SK-N-SH (cell line): Measurements from ENCODE around the gene FZD4. TPM values are rescaled to one million over a fixed set of nuclear protein-coding genes. Genes with fewer than 3 reads are reported as not detected.

ENCODE experiments used
- CTCF ChIA-PET: fragments of 300-600, 350-600 bp; formaldehyde crosslinking; extraction: SDS; loops from one replicate; lab custom pipeline; 2021; lab: Yijun Ruan, JAX
- POLR2A ChIA-PET: fragments of 350-600 bp; sonication (Branson Sonifier 250); formaldehyde crosslinking; extraction: SDS; loops from one replicate; lab custom pipeline; 2020; ENCODE audit warnings: antibody characterized with exemption, inconsistent platforms; lab: Yijun Ruan, JAX
- DNase-seq: peaks from one replicate; pipeline ENCODE4 v3.0.0; 2012
- H2AFZ ChIP-seq: fragments of 200-600 bp; sonication (generic); 2 replicates; pipeline ENCODE4 v1.8.1; 2016; ENCODE audit warnings: antibody characterized with exemption, mild to moderate bottlenecking, low read depth
- H3F3A ChIP-seq: fragments of 200-600 bp; sonication (generic); replicated peaks from 2 replicates; pipeline ENCODE3; 2016; ENCODE audit warnings: antibody characterized with exemption, mild to moderate bottlenecking; ENCODE audit not compliant: insufficient read depth
- H3K27ac ChIP-seq, 2 experiments: fragments of 200-500 bp in 1 of 2; fragments of 200-600 bp in 1 of 2; sonication (Bioruptor generic) in 1 of 2; sonication (generic), shearing (Covaris generic) in 1 of 2; 2 replicates each; pipeline versions ENCODE4 v1.5.1 to v1.6.1; 2014 to 2016; ENCODE audit warnings: low read depth in 2 of 2, inconsistent platforms in 1 of 2, low read length in 1 of 2, mild to moderate bottlenecking in 1 of 2, mixed read lengths in 1 of 2
- H3K27me3 ChIP-seq: fragments of 200-600 bp; sonication (generic), shearing (Covaris generic); 2 replicates; pipeline ENCODE4 v1.6.1; 2016; ENCODE audit warnings: mixed run types; ENCODE audit not compliant: insufficient read depth
- H3K36me3 ChIP-seq, 2 experiments: fragments of 200-500 bp in 1 of 2; fragments of 200-600 bp in 1 of 2; sonication (Bioruptor generic) in 1 of 2; sonication (generic) in 1 of 2; replicated peaks in 1 of 2; 2 replicates each; pipeline versions ENCODE3 to v1.5.1; 2014 to 2016; ENCODE audit warnings: low read length in 1 of 2, mild to moderate bottlenecking in 1 of 2; ENCODE audit not compliant: insufficient read depth in 2 of 2, control insufficient read depth in 1 of 2
- H3K4me1 ChIP-seq, 2 experiments: fragments of 200-500 bp in 1 of 2; fragments of 200-600 bp in 1 of 2; sonication (Bioruptor generic) in 1 of 2; sonication (generic), shearing (Covaris generic) in 1 of 2; 2 replicates each; pipeline versions ENCODE4 v1.5.1 to v1.6.1; 2014 to 2016; ENCODE audit warnings: low read depth in 1 of 2, low read length in 1 of 2, mixed run types in 1 of 2; ENCODE audit not compliant: insufficient read depth in 2 of 2, control insufficient read depth in 1 of 2
- H3K4me2 ChIP-seq: fragments of 200-600 bp; sonication (generic), shearing (Covaris generic); 2 replicates; pipeline ENCODE4 v1.6.1; 2017; ENCODE audit warnings: mixed run types
- H3K4me3 ChIP-seq, 2 experiments: fragments of 200-500 bp in 1 of 2; fragments of 200-600 bp in 1 of 2; sonication (Bioruptor generic) in 1 of 2; sonication (generic), shearing (Covaris generic) in 1 of 2; 2 replicates each; pipeline versions ENCODE4 v1.5.1 to v1.8.1; 2014 to 2016; ENCODE audit warnings: low read depth in 2 of 2, inconsistent platforms in 1 of 2, low read length in 1 of 2, mild to moderate bottlenecking in 1 of 2, mixed read lengths in 1 of 2, moderate library complexity in 1 of 2
- H3K79me2 ChIP-seq: fragments of 200-600 bp; sonication (generic); 2 replicates; pipeline ENCODE4 v1.8.1; 2017; ENCODE audit warnings: mild to moderate bottlenecking; ENCODE audit not compliant: insufficient read depth
- H3K9ac ChIP-seq: fragments of 200-600 bp; sonication (generic); 2 replicates; pipeline ENCODE4 v1.6.1; 2017; ENCODE audit warnings: mixed run types
- H3K9me2 ChIP-seq: fragments of 200-600 bp; sonication (generic); 2 replicates; pipeline ENCODE4 v1.6.1; 2017; ENCODE audit warnings: mixed run types
- H3K9me3 ChIP-seq: fragments of 200-600 bp; sonication (generic); 2 replicates; pipeline ENCODE4 v1.6.1; 2017; ENCODE audit warnings: mixed run types, mild to moderate bottlenecking, moderate library complexity
- H4K20me1 ChIP-seq: fragments of 200-600 bp; sonication (generic); 2 replicates; pipeline ENCODE4 v1.6.1; 2017; ENCODE audit warnings: mild to moderate bottlenecking, mixed run types; ENCODE audit not compliant: insufficient read depth
- JUND ChIP-seq: IDR thresholded peaks from 2 replicates; pipeline ENCODE4 v1.4.0; 2012
- MEF2A ChIP-seq: IDR thresholded peaks from 2 replicates; pipeline ENCODE4 v1.4.0; 2012; ENCODE audit warnings: low read depth, borderline replicate concordance
- MXI1 ChIP-seq: IDR thresholded peaks from 2 replicates; pipeline ENCODE4 v1.6.1; 2012; ENCODE audit warnings: mild to moderate bottlenecking, low read depth, low read length, improper control_type of control experiment
- RAD21 ChIP-seq: IDR thresholded peaks from 2 replicates; pipeline ENCODE4 v1.6.1; 2012; ENCODE audit warnings: mild to moderate bottlenecking, low read length
- RFX5 ChIP-seq: IDR thresholded peaks from 2 replicates; pipeline ENCODE4 v1.6.1; 2012; ENCODE audit warnings: mild to moderate bottlenecking, improper control_type of control experiment, low read length
- RXRA ChIP-seq: IDR thresholded peaks from 2 replicates; pipeline ENCODE4 v1.4.0; 2012; ENCODE audit warnings: low read depth, mild to moderate bottlenecking, borderline replicate concordance
- SIN3A ChIP-seq: IDR thresholded peaks from 2 replicates; pipeline ENCODE4 v1.6.1; 2012; ENCODE audit warnings: low read depth, mild to moderate bottlenecking, low read length, moderate library complexity, borderline replicate concordance
- SMC3 ChIP-seq: IDR thresholded peaks from 2 replicates; pipeline ENCODE4 v1.6.1; 2012; ENCODE audit warnings: low read depth, low read length, improper control_type of control experiment
- TCF12 ChIP-seq: IDR thresholded peaks from 2 replicates; pipeline ENCODE4 v1.4.0; 2012
- WGBS: methylation state at CpG from one replicate; pipeline ENCODE4 v1.1.6; 2017; ENCODE audit warnings: low lambda C conversion rate; 5-methylcytosine and 5-hydroxymethylcytosine counted together
- polyA plus RNA-seq, 3 experiments: library from polyadenylated mRNA; depleted of rRNA; stranded (reverse); fragments of >200 nt; gene quantifications; 2 replicates each; pipeline ENCODE4 v1.2.3, GENCODE V29; 2012
- TF ChIP-seq, protein P1 (sequence below): IDR thresholded peaks from 2 replicates; pipeline ENCODE4 v1.6.1; 2012; ENCODE audit warnings: mild to moderate bottlenecking, low read depth, low read length, moderate library complexity
- TF ChIP-seq, protein P2 (sequence below): IDR thresholded peaks from 2 replicates; pipeline ENCODE4 v1.4.0; 2012; ENCODE audit warnings: low read depth, borderline replicate concordance
- TF ChIP-seq, protein P3 (sequence below): fragments of 200-600 bp; sonication (generic); IDR thresholded peaks from 2 replicates; pipeline ENCODE4 v1.6.1; 2017; ENCODE audit warnings: antibody characterized with exemption, mild to moderate bottlenecking, moderate library complexity
- TF ChIP-seq, protein P4 (sequence below): IDR thresholded peaks from 2 replicates; pipeline ENCODE4 v1.4.0; 2012; ENCODE audit warnings: low read depth, borderline replicate concordance
- TF ChIP-seq, protein P5 (sequence below): fragments of 150-350 bp; IDR thresholded peaks from 2 replicates; pipeline ENCODE4 v1.6.1; 2017; ENCODE audit warnings: antibody characterized with exemption, low read length, low read depth, borderline replicate concordance

Gene FZD4
- polyA plus RNA-seq, 1 of the 3 experiments (the other 2 are of a cell fraction), result 0.72 TPM

DNA sequence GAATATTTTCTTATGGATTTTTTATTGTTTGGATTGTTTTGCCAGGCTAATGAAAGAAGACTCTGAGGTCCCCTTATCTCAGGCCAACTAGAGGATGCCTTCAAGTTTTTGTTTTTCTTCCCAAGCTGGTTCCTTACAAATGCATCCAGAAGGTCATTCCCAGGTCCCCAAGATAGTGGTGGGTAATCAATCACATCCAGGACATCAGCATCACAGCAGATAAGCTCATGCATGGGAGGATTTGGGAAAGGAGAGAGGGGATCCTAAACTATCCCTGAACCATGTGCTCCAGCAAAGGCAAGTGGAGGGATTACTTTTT, 20.7 kb downstream of the FZD4 start (continued):
- no peak for TF ChIP-seq MXI1
- TF ChIP-seq RAD21, result no peak
- TF ChIP-seq, protein P1, sequence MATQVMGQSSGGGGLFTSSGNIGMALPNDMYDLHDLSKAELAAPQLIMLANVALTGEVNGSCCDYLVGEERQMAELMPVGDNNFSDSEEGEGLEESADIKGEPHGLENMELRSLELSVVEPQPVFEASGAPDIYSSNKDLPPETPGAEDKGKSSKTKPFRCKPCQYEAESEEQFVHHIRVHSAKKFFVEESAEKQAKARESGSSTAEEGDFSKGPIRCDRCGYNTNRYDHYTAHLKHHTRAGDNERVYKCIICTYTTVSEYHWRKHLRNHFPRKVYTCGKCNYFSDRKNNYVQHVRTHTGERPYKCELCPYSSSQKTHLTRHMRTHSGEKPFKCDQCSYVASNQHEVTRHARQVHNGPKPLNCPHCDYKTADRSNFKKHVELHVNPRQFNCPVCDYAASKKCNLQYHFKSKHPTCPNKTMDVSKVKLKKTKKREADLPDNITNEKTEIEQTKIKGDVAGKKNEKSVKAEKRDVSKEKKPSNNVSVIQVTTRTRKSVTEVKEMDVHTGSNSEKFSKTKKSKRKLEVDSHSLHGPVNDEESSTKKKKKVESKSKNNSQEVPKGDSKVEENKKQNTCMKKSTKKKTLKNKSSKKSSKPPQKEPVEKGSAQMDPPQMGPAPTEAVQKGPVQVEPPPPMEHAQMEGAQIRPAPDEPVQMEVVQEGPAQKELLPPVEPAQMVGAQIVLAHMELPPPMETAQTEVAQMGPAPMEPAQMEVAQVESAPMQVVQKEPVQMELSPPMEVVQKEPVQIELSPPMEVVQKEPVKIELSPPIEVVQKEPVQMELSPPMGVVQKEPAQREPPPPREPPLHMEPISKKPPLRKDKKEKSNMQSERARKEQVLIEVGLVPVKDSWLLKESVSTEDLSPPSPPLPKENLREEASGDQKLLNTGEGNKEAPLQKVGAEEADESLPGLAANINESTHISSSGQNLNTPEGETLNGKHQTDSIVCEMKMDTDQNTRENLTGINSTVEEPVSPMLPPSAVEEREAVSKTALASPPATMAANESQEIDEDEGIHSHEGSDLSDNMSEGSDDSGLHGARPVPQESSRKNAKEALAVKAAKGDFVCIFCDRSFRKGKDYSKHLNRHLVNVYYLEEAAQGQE, result no peak
- no peak for TF ChIP-seq SIN3A
- no peak for TF ChIP-seq MEF2A

DNA sequence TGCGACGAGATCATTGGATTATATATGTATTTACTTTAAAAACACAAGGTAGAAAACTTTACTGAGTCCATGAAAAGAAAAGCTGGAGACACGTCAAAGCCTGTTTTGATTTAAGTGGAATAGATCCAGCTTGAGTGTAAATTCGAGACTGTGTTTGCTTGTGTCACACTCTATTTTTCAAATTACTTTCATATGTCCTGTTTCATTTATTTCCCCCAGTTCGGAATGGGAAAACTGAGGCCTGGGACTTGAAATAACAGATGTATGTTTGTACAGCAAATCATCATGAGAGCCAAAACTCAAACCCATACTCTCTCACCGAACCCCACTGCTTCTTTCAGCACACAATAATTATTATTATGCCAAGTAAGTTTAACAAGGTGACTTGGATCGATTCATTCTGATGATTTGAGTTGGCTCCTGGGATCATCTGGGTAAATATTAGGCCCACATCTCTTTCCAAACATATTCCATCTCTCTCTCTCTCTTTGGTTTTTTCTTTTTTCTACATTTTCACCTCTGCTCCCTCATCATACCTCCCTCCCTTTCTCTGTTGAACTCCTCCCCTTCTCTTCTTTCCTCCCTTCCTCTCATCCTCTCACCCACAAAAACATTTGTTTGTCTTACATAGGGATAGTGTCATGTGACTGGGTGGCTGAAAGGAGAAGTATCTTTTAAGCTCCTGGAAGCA, 21.2 kb downstream of the FZD4 start:
- Histone ChIP-seq H3K79me2 (no peaks in the 10 kb centered on the region; the same call in 1 of the 2 replicates), H4K20me1 (no peaks in the 10 kb centered on the region), H3K9me2 (no peaks in the 10 kb centered on the region), H3K9ac (no peak overlapping the region), H3K36me3 (peaks cover 0 to 4% of the 10 kb centered on the region in 2 experiments), H3K27ac (no peak overlapping the region), H3K4me2 (no peak overlapping the region), H3K9me3 (no peaks in the 10 kb centered on the region), H3K27me3 (no peaks in the 10 kb centered on the region), H2AFZ (no peak overlapping the region), H3K4me3 (no peak overlapping the region), H3K4me1 (peaks cover 7 to 51% of the 10 kb centered on the region in 2 experiments; a peak in 3 of 4 replicates), H3F3A (peaks cover 9% of the 10 kb centered on the region)
- POLR2A ChIA-PET, result no interaction called here
- TF ChIP-seq RXRA (no peak), RFX5 (no peak), SMC3 (no peak), SIN3A (no peak), JUND (no peak), TCF12 (no peak)
- TF ChIP-seq, protein P2, sequence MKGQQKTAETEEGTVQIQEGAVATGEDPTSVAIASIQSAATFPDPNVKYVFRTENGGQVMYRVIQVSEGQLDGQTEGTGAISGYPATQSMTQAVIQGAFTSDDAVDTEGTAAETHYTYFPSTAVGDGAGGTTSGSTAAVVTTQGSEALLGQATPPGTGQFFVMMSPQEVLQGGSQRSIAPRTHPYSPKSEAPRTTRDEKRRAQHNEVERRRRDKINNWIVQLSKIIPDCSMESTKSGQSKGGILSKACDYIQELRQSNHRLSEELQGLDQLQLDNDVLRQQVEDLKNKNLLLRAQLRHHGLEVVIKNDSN, result no peak
- TF ChIP-seq, protein P3, sequence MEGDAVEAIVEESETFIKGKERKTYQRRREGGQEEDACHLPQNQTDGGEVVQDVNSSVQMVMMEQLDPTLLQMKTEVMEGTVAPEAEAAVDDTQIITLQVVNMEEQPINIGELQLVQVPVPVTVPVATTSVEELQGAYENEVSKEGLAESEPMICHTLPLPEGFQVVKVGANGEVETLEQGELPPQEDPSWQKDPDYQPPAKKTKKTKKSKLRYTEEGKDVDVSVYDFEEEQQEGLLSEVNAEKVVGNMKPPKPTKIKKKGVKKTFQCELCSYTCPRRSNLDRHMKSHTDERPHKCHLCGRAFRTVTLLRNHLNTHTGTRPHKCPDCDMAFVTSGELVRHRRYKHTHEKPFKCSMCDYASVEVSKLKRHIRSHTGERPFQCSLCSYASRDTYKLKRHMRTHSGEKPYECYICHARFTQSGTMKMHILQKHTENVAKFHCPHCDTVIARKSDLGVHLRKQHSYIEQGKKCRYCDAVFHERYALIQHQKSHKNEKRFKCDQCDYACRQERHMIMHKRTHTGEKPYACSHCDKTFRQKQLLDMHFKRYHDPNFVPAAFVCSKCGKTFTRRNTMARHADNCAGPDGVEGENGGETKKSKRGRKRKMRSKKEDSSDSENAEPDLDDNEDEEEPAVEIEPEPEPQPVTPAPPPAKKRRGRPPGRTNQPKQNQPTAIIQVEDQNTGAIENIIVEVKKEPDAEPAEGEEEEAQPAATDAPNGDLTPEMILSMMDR, result no peak
- TF ChIP-seq, protein P4, sequence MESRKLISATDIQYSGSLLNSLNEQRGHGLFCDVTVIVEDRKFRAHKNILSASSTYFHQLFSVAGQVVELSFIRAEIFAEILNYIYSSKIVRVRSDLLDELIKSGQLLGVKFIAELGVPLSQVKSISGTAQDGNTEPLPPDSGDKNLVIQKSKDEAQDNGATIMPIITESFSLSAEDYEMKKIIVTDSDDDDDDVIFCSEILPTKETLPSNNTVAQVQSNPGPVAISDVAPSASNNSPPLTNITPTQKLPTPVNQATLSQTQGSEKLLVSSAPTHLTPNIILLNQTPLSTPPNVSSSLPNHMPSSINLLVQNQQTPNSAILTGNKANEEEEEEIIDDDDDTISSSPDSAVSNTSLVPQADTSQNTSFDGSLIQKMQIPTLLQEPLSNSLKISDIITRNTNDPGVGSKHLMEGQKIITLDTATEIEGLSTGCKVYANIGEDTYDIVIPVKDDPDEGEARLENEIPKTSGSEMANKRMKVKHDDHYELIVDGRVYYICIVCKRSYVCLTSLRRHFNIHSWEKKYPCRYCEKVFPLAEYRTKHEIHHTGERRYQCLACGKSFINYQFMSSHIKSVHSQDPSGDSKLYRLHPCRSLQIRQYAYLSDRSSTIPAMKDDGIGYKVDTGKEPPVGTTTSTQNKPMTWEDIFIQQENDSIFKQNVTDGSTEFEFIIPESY, result no peak
- TF ChIP-seq, protein P5, sequence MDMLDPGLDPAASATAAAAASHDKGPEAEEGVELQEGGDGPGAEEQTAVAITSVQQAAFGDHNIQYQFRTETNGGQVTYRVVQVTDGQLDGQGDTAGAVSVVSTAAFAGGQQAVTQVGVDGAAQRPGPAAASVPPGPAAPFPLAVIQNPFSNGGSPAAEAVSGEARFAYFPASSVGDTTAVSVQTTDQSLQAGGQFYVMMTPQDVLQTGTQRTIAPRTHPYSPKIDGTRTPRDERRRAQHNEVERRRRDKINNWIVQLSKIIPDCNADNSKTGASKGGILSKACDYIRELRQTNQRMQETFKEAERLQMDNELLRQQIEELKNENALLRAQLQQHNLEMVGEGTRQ, result no peak
- CTCF ChIA-PET, result interaction anchor here (0.9 to 2.1 kb wide), 6 partner anchors 14 to 487 kb away, joined by 3 to 9 read pairs (median 4); no protein-coding TSS in a partner anchor
- 62% methylated on average over 7 of the region's 7 CpGs for WGBS
- DNase-seq, result no peak
